ENCODE measurements around the gene SMOC1.
"Not testable (repeated sequence)": the region's sequence is repeated elsewhere in the genome, so short reads cannot be mapped to it uniquely, and the experiment has no call there.

The SMOC1 gene

DNA sequence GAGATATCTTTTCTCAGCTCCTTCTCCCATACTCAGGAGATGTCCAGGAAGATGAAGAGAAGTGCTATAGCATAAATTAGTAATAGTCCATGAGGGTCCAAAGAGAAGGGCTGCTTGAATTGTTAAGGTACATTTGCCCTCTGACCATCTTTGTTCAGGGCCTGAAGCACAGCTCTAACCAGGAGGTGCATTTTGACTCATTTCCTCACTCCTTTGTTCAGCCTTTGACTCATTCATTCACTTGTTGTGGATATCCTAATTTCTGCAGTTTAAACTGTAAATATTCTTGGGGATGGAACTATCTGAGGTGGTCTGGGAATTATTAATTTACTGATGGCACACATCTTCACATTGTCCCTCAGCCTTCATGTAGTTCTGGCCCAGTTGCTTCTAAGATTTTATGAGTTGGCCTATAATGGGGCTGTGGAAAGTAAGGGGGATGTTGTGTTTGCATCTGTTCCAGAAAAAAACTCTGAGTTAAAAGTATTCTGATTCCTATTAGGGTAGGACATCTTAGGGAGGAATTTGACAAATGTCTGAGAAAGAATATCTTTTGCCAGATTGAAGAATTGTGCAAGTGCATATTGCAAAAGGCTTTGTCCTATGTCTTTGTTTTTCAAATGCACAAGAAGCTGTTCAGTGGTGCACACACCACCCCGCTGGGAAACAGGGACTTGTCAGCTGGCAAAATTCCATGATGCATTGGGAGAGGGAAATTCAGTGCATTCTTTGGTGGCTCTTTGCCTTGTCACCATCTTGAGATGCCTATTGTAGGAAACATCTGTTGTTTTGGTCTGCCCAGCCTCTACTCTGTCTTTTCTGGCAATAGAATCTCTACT, 22.1 kb downstream of the SMOC1 start:
- DNase-seq, result no peak

DNA sequence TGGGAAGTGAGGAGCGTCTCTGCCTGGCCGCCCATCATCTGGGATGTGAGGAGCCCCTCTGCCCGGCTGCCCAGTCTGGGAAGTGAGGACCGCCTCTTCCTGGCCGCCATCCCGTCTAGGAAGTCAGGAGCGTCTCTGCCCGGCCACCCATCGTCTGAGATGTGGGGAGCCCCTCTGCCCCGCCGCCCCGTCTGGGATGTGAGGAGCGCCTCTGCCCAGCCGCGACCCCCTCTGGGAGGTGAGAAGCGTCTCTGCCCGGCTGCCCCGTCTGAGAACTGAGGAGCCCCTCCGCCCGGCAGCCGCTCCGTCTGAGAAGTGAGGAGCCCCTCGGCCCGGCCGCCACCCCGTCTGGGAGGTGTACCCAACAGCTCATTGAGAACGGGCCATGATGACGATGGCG, 23.8 kb downstream of the SMOC1 start:
- DNase-seq, result not testable (repeated sequence)

DNA sequence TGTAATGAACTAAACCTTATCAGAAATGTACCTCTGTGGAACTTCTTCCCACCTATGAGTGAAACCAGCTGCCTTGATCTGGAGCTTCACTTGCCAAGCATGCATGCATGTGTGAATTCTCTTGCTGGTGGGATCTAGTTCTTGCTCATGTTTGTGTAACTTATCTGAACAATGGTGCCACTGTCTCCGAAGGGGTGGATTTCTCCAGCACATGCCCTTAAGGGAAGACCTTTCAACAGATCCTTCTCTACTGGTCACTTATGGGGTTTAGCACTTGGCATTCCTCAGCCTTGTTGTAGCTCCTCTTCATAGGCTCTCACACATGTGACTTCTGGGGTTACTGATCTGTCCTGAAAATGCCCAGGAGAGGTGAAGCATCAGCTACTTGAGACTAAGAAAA, 25.0 kb downstream of the SMOC1 start:
- no peak for DNase-seq

DNA sequence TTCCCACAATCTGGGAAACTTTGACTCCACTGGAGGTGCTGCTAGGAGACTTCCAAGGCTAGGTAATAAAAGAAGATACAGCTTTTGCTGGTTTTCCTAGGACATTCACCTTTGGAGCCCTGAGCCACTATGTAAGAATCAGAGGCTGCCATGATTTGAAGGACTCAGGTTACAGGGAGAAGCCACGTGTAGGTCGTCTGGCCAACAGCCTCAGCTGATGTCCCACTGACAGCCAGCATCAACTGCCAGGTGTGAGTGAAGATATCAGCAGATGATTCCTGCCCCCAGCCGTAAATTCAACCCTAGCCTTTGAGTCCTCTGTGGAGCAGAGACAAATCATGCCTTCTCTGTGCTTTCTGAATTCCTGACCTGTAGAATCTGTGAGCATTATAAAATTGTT, 27.0 kb downstream of the SMOC1 start:
- no peak for DNase-seq

DNA sequence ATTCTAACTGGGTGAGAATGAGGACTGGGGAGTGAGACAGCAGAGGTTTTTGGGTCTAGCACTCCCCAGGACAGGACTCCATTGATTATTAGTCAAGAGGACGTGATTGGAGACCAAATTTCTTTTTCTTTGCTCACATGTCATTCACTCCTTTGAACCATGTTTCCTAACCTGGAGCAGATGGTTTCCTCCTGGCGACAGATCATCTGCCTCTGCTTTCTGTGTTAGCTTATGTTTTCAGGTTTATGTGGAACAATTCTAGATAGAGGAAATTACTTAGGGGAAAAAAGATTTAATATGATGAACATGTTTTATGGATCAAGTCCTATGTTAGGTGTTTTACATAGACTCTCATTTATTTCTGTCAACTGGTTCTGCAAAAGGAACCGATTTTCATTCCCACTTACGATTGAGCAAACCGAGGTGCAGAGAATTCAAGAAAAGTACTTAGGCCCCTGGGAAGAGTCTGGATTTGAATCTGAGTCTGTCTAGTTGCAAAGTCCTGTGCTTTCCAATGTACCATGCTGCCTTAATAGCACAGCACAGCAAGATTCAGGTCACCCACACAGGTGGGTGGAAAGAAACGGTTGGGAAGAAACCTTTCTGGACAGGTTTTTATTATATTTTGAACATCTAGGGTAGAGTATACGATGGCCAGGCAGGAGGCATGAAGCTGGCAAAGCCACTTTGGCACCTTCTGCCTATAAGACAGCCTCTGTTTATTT, 30.8 kb downstream of the SMOC1 start:
- no peak for DNase-seq

DNA sequence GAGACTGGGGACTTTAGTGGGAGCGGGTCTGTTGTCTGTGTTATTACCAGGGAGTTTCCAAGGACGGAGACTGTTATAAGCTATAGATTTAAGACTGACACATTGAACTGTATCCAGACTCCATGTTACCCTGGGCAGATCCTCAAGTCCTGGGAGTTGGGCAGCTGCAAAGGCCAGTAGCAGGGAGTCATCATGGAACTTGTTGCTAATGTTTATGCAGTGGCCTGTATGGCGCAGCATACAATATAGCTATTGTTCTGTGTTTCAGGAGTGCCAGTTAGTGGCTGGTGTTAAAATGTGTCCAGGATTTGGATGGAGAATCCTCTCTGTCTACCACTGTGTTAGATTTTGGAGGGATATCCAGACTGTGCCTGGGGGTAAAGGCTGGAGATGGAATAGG, 31.7 kb downstream of the SMOC1 start:
- DNase-seq, result peak; percentile 62

DNA sequence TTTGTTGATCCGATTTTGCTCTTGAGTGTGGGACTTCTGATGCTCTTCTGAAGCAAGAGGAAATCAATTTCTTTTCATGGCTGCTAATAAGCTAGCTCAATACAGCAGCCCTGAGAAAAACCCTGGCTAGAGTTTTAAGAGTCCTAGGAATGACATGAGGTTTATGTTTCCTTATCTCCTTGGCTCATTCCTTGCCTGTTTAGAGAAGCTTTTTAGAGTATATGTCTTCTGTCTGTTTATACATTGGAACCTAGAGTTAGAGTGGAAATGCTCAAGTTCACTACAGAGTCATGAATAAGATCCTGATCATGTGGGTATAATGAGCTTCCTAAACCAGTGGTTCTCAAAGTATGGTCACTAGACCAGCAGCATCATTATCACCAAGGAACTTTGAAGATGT, 34.5 kb downstream of the SMOC1 start:
- no peak for DNase-seq

DNA sequence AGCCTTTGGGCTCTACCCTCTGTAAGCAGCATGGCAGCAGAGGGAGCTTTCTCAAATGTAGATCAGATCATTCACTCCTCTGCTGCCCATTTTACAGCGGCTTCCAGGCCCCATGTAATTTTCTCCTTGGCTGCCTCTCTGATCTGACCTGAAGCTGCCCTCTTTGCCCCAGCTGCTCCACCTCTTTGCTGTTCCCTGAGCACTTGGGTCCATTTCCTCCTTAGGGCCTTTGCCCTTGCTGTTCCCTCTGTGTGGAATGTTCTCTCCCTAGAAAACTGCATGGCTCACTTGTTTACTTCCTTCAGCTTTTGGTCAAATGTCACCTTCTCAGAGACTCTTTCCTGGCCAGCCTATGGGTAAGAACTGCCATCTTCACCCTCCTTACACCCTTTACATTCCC, 37.2 kb downstream of the SMOC1 start:
- DNase-seq, result no peak

DNA sequence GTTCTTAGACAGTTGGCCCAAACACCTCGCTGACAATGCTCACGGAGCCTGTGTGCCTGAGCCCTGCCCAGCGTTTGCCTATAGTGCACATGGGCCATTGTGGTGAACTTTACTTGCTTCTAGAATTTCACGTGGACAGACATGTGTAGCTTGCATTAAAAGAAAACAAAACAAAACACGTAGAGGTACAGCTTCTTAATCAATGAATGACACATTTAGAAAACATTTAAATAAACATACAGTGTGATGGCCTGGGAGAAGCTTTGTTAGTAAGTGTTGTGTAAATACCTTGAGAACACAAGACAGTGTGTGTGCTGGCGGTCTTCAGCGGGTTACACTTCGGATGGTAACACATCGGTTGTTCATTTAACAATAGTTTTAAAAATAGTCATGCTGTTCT, 38.1 kb downstream of the SMOC1 start:
- no peak for DNase-seq

DNA sequence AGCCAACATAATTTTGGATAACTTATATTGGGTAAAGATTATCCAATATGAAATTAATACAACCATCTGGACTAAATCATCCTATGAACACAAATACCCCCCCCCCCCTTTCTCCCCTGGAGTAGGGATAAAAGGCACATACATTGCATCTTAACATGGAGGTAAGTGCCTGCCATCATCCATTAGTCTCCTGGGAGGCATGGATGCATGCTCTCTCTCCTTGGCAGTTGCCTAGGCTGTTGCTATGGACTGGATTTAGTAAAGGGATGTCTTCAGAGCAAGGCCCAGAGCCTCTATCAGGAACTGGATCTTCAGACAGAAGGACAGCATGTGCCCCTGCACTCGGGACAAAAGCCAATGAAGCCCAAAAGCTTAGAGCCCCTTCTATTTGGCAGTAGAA, 40.6 kb downstream of the SMOC1 start:
- no peak for DNase-seq

DNA sequence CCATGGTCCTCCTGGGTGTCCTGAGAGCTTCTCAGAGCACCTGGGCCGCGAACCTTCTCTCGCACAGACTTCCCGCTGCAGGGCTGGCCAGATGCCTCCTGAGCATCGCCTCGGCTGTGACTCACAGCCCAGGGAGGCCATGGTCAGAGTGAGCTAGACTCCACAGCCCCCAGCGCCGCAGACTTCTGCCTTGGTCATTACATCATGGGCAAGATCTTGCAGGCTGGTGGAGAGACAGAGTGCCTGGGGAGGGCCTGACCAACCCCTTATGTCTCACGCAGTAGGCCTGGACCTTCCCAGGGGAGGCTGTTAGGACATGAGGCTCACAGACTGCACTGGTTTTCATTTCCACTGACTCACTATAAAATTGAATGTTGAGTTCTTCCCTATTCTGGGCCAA, 41.8 kb downstream of the SMOC1 start:
- no peak for DNase-seq

DNA sequence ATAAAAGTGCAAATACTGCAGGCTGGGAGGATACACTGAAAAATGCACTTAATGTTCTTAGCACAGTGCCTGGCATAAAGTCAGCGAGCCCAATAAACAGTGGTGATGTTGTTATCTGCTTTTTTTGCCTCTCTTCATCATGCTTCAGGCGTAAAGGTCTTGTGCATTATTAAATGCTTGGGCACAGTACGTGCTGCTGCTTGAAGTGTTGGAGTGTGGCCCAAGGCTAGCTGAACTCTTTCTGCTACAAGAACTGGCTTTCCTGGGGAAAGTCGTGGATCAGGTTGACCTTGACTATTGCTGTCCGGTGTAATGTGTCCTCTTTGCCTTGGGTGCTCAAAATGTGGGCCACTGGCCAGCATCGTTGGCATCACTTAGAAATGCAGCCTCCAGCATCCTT, 43.0 kb downstream of the SMOC1 start:
- no peak for DNase-seq

DNA sequence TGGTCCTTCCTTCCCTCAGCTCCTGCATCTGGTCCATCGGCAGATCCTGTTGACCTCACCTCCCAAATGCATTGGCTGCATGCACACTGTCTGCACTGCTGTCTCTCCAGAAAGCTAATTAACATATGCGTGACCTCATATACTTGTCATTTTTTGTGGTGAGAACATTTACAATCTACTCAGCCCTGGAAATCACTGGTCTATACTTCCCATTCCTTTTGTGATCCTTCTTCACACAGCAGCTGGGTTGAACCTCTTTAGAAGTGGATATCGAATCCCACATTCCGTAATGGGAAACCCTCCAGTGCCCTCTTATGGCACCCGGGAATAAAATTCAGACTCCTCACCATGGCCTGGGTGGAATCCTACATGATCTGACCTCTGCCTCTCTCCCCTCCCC, 45.0 kb downstream of the SMOC1 start:
- no peak for DNase-seq

DNA sequence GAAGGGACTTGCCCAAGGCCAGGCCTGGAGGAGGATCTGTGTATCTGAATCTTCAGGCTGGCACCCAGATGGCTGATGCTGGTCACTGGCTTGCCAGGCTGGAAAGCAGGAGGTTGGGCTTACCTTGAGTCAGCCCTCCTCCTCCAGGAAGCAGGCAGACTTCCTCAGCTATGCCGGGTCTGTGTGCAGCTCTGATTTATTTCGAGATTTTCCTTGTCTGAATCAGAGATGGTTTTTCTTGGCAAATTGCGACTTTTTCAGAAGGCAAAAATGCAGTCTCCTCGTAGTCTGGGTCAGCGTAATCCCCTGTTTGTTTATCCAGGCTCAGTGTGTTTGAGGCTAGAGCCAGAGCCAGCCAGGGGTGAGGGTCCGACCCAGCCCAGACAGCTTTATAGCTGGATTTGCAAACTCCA, 48.9 kb downstream of the SMOC1 start:
- no peak for DNase-seq

DNA sequence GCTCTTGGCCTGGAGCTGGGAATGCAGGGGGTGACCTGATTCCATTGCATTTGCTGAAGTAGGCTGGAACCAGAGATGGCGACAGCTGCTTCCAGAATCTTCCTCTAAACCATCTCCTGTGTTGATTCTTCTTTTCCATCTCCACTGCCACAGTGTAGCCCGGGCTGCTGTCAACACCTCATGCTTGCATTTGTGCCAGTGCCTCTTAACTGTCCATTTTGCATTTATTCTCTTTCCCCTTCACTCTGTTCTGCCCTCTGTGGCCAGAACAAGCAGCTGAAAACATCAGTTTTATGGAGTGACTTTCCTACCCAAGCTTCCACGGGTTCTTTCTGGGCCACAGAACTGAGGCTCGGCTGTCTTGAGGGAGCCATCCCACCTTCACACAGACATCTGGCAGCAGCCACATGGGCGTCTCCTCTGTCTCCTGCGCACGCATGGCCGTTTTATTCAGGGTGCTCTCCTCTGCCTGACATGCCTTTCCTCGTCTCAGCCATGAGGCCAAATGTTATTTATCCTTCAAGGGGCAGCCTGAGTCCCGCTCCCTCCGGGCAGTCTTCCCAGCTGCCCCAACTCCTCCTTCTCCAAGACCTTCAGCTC, 51.7 kb downstream of the SMOC1 start:
- DNase-seq, result no peak

DNA sequence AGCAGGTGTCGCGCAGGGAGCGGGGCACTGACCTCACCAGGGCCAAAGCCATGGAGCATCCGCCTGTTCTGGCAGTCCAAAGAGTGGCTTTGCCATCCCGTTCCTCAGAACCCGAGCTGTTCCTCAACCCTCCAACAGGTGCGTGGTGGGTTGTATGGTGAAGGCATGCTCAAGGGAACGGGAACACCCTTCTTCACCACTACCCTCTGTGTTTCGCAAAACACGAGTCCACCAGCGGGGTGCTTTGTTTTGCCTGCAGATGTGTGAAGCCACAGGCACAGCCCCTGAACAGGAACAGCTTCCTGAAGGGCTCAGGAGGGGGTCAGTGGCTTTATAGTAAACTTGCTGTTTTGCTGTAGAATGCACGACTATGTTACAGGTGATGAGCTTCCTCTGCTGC, 52.7 kb downstream of the SMOC1 start:
- DNase-seq, result no peak

DNA sequence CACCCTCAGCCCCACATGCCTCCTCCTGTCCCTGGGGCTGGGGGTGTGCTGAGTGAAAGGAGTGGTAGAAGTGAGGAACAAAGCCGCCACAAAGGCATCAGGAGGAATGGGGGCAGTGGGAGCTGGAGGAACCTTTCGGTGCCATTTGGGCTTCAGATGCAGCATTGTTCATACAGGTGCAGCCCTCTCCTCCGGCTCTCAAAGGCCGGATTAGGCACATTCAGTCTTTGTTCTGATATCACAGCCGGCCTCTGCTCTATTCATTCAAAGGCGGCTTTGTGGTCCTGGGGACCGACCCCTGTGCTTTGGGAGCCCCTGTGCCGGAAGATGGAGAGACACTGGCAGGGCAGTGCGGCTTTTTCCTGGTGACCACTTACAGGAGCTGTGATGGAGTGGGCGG, 53.2 kb downstream of the SMOC1 start:
- DNase-seq, result no peak

DNA sequence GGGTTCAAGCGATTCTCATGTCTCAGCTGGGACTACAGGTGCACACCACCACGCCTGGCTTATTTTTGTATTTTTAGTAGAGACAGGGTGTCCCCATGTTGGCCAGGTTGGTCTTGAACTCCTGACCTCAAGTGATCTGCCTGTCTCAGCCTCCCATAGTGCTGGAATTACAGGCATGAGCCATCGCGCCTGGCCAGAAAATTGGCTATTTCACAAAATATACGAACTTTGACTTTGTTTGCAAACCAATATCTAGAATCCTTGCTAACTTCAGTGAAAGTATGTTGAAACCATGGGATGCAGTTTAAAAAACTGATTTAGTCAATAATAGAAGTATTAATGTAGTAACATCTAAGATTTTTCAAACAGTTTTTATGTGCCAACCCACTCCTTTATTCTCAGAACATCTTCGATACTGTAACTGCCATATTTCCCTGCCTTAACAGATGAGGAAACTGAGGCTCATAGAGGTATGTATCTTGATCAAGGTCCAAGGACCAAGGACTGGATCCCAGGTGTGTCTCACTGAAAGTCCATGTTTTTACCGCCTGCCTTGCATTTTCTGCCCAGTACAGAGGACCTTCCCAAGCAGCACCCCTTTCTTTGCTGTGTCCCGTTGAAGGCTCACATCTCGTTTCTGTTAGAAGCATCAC, 54.5 kb downstream of the SMOC1 start:
- DNase-seq, result no peak

DNA sequence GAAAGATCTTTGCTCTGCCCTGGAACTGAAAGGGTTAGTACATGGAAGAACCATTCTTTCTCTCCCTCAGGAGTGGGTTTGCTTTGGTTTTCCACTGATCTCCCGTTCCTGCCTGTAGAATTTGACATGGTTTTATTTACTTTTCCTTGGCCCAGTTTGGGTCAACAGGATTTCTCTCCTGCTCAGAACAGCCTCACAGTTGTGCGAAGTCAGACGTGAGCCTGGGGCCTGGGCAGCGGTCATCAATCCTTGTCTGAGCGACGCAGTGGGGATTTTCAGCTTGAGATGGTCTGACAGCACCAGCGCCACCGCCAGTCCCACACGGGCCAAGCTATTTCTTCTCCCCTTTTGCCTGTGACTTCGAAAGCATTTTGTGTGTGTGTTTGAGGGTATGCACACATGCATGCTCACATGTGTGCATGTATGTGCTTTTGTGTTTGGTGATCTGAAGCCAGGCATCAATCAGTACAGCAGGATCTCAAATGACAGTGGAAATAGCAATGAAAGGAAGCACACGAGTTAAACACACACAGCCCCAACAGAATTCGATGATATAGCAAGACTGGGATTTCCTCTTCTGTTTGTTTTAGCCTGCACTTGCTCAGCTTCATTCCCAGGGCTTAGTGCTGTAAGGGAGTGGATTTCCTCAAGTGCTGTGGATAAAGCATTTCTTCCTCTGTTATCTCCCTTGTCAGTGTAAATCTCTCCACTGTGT, 58.3 kb downstream of the SMOC1 start:
- no peak for DNase-seq

DNA sequence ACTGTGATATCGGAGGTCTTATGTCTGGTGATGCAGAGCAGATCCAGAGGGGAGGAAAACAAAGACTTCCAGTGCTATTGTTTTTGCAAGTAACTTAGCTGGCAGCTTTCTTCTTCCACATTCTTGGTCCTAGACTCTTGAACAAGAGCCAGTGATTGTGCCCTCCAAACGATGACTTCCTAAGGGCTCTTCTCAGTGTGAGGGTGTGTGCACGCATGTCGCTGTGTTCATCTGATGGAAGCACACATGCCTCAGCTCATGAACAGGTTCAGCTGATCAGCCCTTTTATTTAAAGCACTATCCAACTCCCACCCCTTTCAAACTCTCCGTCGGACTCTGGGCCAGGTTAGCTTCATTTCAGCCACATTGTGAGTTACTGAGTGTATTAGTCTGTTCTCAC, 59.5 kb downstream of the SMOC1 start:
- DNase-seq, result no peak

DNA sequence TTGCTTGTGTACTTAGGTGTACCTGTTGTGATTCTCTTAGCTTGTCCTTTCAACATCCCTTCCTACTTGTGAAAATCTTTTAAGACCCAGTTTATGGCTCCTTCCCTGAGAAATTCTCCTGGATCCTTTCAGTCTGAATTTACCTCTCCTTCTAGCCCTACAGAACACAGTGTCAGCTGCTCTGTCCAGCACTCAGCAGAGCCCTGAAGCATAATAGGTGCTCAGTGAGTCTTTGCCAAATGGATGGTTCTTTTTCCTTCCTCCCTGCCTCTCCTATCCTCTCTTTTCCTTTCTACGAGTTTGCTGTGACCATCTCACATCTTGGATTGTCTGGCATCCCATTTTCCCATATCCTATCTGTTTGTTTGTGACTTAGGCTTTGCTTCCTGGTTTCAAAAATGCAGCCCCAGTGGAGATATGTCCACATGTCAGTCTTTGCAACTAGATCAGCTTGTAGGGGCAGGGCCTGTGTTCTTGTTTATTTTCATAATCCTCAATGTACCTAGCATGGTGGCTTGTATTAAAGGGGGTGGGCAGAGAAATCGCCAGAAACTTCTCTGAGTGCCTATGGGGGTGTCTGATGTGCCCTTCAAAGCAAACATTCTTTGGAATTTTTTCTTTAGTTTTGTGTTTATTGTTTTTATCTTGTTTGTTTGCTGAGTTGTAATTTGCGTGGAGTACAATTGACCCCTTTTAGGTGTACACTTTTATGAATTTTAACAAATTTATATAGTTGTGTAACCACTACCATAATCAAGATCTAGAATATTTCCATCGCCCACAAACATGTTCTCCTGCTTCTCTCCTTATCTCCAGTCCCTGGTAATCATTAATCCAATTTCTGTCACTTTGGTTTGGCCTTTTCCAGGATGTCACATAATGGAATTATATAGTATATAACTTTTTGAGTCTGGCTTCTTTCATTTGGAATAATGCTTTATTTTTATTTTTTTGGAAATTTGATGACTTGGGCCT, 62.8 kb downstream of the SMOC1 start:
- DNase-seq, result no peak
